DMS 273 (cell line): ENCODE measurements around the gene EBF4.
"Not testable (repeated sequence)": the region's sequence is repeated elsewhere in the genome, so short reads cannot be mapped to it uniquely, and the experiment has no call there.

ENCODE experiments used
- DNase-seq: peaks from one replicate; lab custom pipeline; 2025; ENCODE audit not compliant: unreplicated experiment; lab: John Stamatoyannopoulos, UW

Gene EBF4

DNA sequence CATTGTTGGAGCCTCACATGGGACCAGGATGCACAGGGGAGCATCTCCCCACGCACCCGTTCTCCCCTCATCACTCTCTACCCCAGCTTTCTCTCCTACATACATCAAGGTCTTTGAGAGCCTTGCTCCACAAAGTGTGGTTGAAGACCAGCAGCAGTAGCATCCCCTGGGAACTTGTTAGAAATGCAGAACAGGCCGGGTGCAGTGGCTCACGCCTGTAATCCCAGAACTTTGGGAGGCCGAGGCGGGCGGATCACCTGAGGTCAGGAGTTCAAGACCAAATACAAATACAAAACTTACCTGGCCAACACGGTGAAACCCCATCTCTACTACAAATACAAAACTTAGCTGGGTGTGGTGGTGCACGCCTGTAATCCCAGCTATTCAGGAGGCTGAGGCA, 115.3 kb downstream of the EBF4 start:
- not testable (repeated sequence) for DNase-seq

DNA sequence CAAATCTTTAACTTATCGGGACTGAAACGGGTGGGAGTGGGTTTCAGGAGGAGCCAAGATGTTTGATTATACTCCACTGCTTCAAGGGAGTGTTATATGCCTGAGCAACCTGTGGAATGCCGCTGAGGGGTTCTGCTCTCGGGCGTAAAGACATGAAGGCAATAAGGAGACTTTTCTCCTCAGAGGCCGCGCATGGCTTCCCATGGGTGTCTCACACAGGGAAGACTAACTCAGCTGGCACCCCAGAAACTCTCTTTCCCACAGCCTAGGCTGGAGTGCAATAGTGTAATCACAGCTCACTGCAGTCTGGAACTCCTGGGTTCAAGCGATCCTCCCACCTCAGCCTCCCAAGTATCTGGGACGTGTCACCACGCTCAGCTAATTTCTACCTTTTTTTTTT, 117.1 kb downstream of the EBF4 start:
- DNase-seq = no peak
